Measurements from ENCODE around the gene LAMA5. TPM values are rescaled to one million over a fixed set of nuclear protein-coding genes. Genes with fewer than 3 reads are reported as not detected.

Gene LAMA5
- polyA plus RNA-seq, 1 of the 3 experiments (the other 2 are of a cell fraction) = 27.2 TPM

DNA sequence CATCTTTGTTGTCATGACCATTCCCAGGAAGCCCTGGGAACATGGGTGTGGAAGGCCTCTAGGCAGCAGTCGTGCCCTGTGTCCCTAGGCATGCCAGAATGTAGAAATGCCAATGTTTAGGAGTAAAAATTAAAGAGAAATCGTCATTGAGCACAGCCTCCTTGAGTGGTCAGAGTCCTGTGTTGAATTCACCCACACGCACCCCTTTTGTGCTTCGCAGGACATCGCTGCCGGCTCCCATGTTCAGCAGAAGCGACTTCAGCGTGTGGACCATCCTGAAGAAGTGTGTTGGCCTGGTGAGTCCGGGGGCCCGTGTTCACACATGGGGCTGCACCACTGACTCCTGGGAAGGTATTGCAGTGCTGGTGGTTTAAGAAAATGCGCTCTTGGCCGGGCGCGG, 103.7 kb downstream of the LAMA5 start:
- Histone ChIP-seq H3F3A (replicated peaks; ENCODE audit: insufficient read depth) (no peaks in the 10 kb centered on the region), H3K9me3 (no peaks in the 10 kb centered on the region), H3K4me2 (no peak overlapping the region), H4K20me1 (ENCODE audit: insufficient read depth) (peaks cover 19% of the 10 kb centered on the region), H2AFZ (ENCODE audit: low read depth) (no peak overlapping the region), H3K79me2 (ENCODE audit: insufficient read depth) (peaks cover 16% of the 10 kb centered on the region; the same call in 1 of the 2 replicates), H3K9ac (no peak overlapping the region), H3K27me3 (ENCODE audit: insufficient read depth) (no peaks in the 10 kb centered on the region), H3K27ac (ENCODE audit: low read depth in 2 of 2, low read length in 1 of 2) (no peak overlapping the region), H3K4me1 (ENCODE audit: control insufficient read depth in 1 of 2, insufficient read depth in 2 of 2, low read depth in 1 of 2, low read length in 1 of 2) (no peaks in the 10 kb centered on the region), H3K9me2 (no peaks in the 10 kb centered on the region), H3K36me3 (replicated peaks in 1 of 2; ENCODE audit: control insufficient read depth in 1 of 2, insufficient read depth in 2 of 2, low read length in 1 of 2) (peaks cover 27 to 41% of the 10 kb centered on the region in 2 experiments), H3K4me3 (ENCODE audit: low read depth in 2 of 2, low read length in 1 of 2) (no peak overlapping the region)
- DNase-seq = no peak
- CTCF ChIA-PET = interaction anchor here (1.2 kb wide), 1 partner anchor 119 kb away, joined by 3 read pairs; no protein-coding TSS in a partner anchor
- 94% methylated on average over 14 of the region's 14 CpGs for WGBS (ENCODE audit: low lambda C conversion rate)
- TF ChIP-seq REST (IDR thresholded peaks at IDR 0.05; ENCODE audit: low read depth, low read length) (no peak), MXI1 (IDR thresholded peaks at IDR 0.05; ENCODE audit: low read depth, low read length) (no peak), YY1 (IDR thresholded peaks at IDR 0.05; ENCODE audit: low read depth) (no peak), GABPA (IDR thresholded peaks at IDR 0.05; ENCODE audit: low read depth) (no peak), ELF1 (IDR thresholded peaks at IDR 0.05) (no peak), RXRA (IDR thresholded peaks at IDR 0.05; ENCODE audit: borderline replicate concordance, low read depth) (no peak), TCF12 (IDR thresholded peaks at IDR 0.05) (no peak), MEF2A (IDR thresholded peaks at IDR 0.05; ENCODE audit: borderline replicate concordance, low read depth) (no peak), FOXJ3 (CRISPR knock-in tag; IDR thresholded peaks at IDR 0.05) (no peak), NRF1 (IDR thresholded peaks at IDR 0.05; ENCODE audit: low read depth, low read length) (no peak), USF1 (IDR thresholded peaks at IDR 0.05; ENCODE audit: borderline replicate concordance, low read depth) (no peak)
- TF ChIP-seq, protein P1, sequence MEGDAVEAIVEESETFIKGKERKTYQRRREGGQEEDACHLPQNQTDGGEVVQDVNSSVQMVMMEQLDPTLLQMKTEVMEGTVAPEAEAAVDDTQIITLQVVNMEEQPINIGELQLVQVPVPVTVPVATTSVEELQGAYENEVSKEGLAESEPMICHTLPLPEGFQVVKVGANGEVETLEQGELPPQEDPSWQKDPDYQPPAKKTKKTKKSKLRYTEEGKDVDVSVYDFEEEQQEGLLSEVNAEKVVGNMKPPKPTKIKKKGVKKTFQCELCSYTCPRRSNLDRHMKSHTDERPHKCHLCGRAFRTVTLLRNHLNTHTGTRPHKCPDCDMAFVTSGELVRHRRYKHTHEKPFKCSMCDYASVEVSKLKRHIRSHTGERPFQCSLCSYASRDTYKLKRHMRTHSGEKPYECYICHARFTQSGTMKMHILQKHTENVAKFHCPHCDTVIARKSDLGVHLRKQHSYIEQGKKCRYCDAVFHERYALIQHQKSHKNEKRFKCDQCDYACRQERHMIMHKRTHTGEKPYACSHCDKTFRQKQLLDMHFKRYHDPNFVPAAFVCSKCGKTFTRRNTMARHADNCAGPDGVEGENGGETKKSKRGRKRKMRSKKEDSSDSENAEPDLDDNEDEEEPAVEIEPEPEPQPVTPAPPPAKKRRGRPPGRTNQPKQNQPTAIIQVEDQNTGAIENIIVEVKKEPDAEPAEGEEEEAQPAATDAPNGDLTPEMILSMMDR (IDR thresholded peaks at IDR 0.05) = no peak
- POLR2A ChIA-PET = no interaction called here

GRCh38 chr20:62262064-62262463, 105.0 kb downstream of the LAMA5 start:
- Histone ChIP-seq H3K27me3 (ENCODE audit: insufficient read depth) (no peaks in the 10 kb centered on the region), H3K9me2 (no peaks in the 10 kb centered on the region), H3K4me2 (no peak overlapping the region), H3K27ac (ENCODE audit: low read depth in 2 of 2, low read length in 1 of 2) (no peak overlapping the region), H3K79me2 (ENCODE audit: insufficient read depth) (peaks cover 24% of the 10 kb centered on the region), H3K36me3 (replicated peaks in 1 of 2; ENCODE audit: control insufficient read depth in 1 of 2, insufficient read depth in 2 of 2, low read length in 1 of 2) (peaks cover 27 to 44% of the 10 kb centered on the region in 2 experiments), H3K4me3 (ENCODE audit: low read depth in 2 of 2, low read length in 1 of 2) (no peak overlapping the region), H3K4me1 (ENCODE audit: control insufficient read depth in 1 of 2, insufficient read depth in 2 of 2, low read depth in 1 of 2, low read length in 1 of 2) (no peaks in the 10 kb centered on the region), H3K9me3 (no peaks in the 10 kb centered on the region), H4K20me1 (ENCODE audit: insufficient read depth) (peaks cover 31% of the 10 kb centered on the region), H3F3A (replicated peaks; ENCODE audit: insufficient read depth) (peaks cover 5% of the 10 kb centered on the region), H3K9ac (no peak overlapping the region), H2AFZ (ENCODE audit: low read depth) (no peak overlapping the region)
- POLR2A ChIA-PET = no interaction called here
- no peak for DNase-seq
- CTCF ChIA-PET = interaction anchor here (0.6 kb wide), 1 partner anchor 10 kb away, joined by 3 read pairs; no protein-coding TSS in a partner anchor
- TF ChIP-seq SMC3 (IDR thresholded peaks at IDR 0.05; ENCODE audit: low read depth, low read length) (no peak), FOXM1 (IDR thresholded peaks at IDR 0.05; ENCODE audit: low read depth) (no peak)
- 95% methylated on average over 10 of the region's 10 CpGs for WGBS (ENCODE audit: low lambda C conversion rate)
